GM19351 (cell line): ENCODE data around the gene TIMM21.

ENCODE experiments used
- ATAC-seq: cut with Tn5 transposase; IDR thresholded peaks from one replicate; pipeline ENCODE4 v1.9.1; 2021; ENCODE audit warnings: mild to moderate bottlenecking, moderate library complexity; ENCODE audit not compliant: unreplicated experiment

Gene TIMM21

GRCh38 chr18:74147779-74148542 is at the start of gene TIMM21, which contains the start of gene FBXO15:
TIMM21 (plus strand) TSS chr18:74148523; CDS start chr18:74148809, 286 bp downstream.
FBXO15 (minus strand) TSS chr18:74147834; CDS start chr18:74147785, 49 bp downstream.
- ATAC-seq: peak; percentile 83

- ATAC-seq: no peak
Observed at GRCh38 chr18:74108460-74108859, 39.9 kb upstream of the TIMM21 start.

GRCh38 chr18:74110149-74110548 is 38.2 kb upstream of the TIMM21 start:
- no peak for ATAC-seq

- ATAC-seq: no peak
Observed at GRCh38 chr18:74110976-74111375, 37.3 kb upstream of the TIMM21 start.

- no peak for ATAC-seq
Observed at GRCh38 chr18:74113711-74114110, 34.6 kb upstream of the TIMM21 start.

- no peak for ATAC-seq
Observed at GRCh38 chr18:74114116-74114515, 34.2 kb upstream of the TIMM21 start.

GRCh38 chr18:74115046-74115445 is 33.3 kb upstream of the TIMM21 start:
- ATAC-seq: no peak

GRCh38 chr18:74116633-74117554 is 31.4 kb upstream of the TIMM21 start:
- ATAC-seq: peak; percentile 68

GRCh38 chr18:74123200-74123599 is 25.1 kb upstream of the TIMM21 start:
- no peak for ATAC-seq

GRCh38 chr18:74124642-74125041 is 23.7 kb upstream of the TIMM21 start:
- no peak for ATAC-seq

GRCh38 chr18:74126684-74127655 is 21.4 kb upstream of the TIMM21 start:
- no peak for ATAC-seq

GRCh38 chr18:74128159-74128558 is 20.2 kb upstream of the TIMM21 start:
- no peak for ATAC-seq

GRCh38 chr18:74131124-74131523 is 17.2 kb upstream of the TIMM21 start:
- no peak for ATAC-seq

- no peak for ATAC-seq
Observed at GRCh38 chr18:74132201-74132600, 16.1 kb upstream of the TIMM21 start.

GRCh38 chr18:74137920-74138538 is 10.3 kb upstream of the TIMM21 start:
- ATAC-seq: no peak

- peak; percentile 41 for ATAC-seq
Observed at GRCh38 chr18:74139411-74139810, 8.9 kb upstream of the TIMM21 start.

GRCh38 chr18:74139888-74140287 is 8.4 kb upstream of the TIMM21 start:
- peak; percentile 86 for ATAC-seq

- ATAC-seq: no peak
Observed at GRCh38 chr18:74140582-74140981, 7.7 kb upstream of the TIMM21 start.

GRCh38 chr18:74141667-74142066 is 6.7 kb upstream of the TIMM21 start:
- ATAC-seq: no peak

GRCh38 chr18:74142252-74142651 is 6.1 kb upstream of the TIMM21 start:
- ATAC-seq: no peak
